LNCAP (cell line): ENCODE measurements around the gene RAB11FIP3.

Source experiments
- CTCF ChIP-seq: fragments of 450-650 bp; IDR thresholded peaks from 2 replicates; pipeline ENCODE4 v1.5.1; 2017; ENCODE audit warnings: mild to moderate bottlenecking

The RAB11FIP3 gene

GRCh38 chr16:445566-445965 lies 20.1 kb downstream of the RAB11FIP3 start:
- no peak for TF ChIP-seq CTCF

GRCh38 chr16:450385-450784 lies 24.9 kb downstream of the RAB11FIP3 start:
- TF ChIP-seq CTCF, result no peak

- TF ChIP-seq CTCF, result no peak
Observed at GRCh38 chr16:450785-451512, 25.5 kb downstream of the RAB11FIP3 start.

GRCh38 chr16:454397-454940 lies 29.0 kb downstream of the RAB11FIP3 start:
- TF ChIP-seq CTCF, result no peak

GRCh38 chr16:455453-455852 lies 30.0 kb downstream of the RAB11FIP3 start:
- no peak for TF ChIP-seq CTCF

- TF ChIP-seq CTCF, result no peak
Observed at GRCh38 chr16:456891-457483, 31.5 kb downstream of the RAB11FIP3 start.

GRCh38 chr16:457732-458400 lies 32.4 kb downstream of the RAB11FIP3 start:
- TF ChIP-seq CTCF, result no peak
